ENCODE data around the gene TULP1.

- TF ChIP-seq CTCF (conservative IDR thresholded peaks at IDR 0.05; ENCODE audit: low read depth, low read length) (no peak), EZH2 (IDR thresholded peaks at IDR 0.05; ENCODE audit: borderline replicate concordance, low read depth, low read length, poor library complexity, severe bottlenecking) (no peak)
These were observed 21.0 kb downstream of the TULP1 start for GRCh38 chr6:35491558-35492257.

Data from A673 (cell line).